Neural cell (in vitro differentiated cells): ENCODE measurements around the gene ITPR2.

Experiments used
- CTCF ChIP-seq: fragments of 450-650 bp; IDR thresholded peaks from 2 replicates; pipeline ENCODE4 v1.5.1; 2014; ENCODE audit warnings: antibody characterized with exemption, mild to moderate bottlenecking, moderate library complexity; ENCODE audit not compliant: poor library complexity, severe bottlenecking
- MXI1 ChIP-seq: fragments of 450-650 bp; conservative IDR thresholded peaks from 2 replicates; pipeline ENCODE4 v1.6.1; 2014; ENCODE audit warnings: antibody characterized with exemption, mild to moderate bottlenecking; ENCODE audit not compliant: poor library complexity, severe bottlenecking
- REST ChIP-seq: IDR thresholded peaks from 2 replicates; pipeline ENCODE4 v1.6.1; 2012; ENCODE audit warnings: borderline replicate concordance

DNA sequence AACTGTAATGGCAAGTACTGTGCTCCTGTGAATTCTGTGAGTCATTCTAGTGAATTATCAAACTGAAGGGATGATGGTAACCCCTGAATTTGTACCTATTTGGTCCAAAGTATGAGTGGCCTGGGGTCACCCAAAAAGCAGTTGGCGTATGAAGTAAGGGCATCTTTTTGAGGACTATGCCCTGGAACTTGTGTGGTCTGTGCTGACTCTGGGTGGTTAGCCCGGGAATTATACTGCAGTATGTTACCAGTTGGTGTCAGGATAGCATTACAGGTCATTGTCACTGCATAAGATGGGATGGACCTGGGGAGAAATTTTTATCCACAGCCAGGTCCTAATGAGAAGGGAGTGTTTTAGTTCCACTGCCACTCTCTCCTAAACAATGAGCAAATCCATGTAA, 462.9 kb downstream of the ITPR2 start:
- no peak for TF ChIP-seq CTCF
- no peak for TF ChIP-seq MXI1
- TF ChIP-seq REST: no peak
